Measurements from ENCODE around the gene PFKFB1.

- TF ChIP-seq POLR2AphosphoS5 (IDR thresholded peaks at IDR 0.05; ENCODE audit: low read depth, low read length) (no peak), REST (IDR thresholded peaks at IDR 0.05; ENCODE audit: insufficient read depth in 1 of 2, low read depth in 2 of 2, low read length in 2 of 2) (no peak), SIN3A (IDR thresholded peaks at IDR 0.05; ENCODE audit: borderline replicate concordance, insufficient read depth, low read length) (no peak), TAF1 (IDR thresholded peaks at IDR 0.05; ENCODE audit: borderline replicate concordance, insufficient read depth, low read length) (no peak), FOXP2 (optimal IDR thresholded peaks at IDR 0.05; ENCODE audit: borderline replicate concordance, extremely low read depth, extremely low read length, insufficient read depth) (no peak)
Measured at GRCh38 chrX:54977387-54977786, 16.6 kb downstream of the PFKFB1 start.
